ENCODE measurements around the gene CEND1.

DNA sequence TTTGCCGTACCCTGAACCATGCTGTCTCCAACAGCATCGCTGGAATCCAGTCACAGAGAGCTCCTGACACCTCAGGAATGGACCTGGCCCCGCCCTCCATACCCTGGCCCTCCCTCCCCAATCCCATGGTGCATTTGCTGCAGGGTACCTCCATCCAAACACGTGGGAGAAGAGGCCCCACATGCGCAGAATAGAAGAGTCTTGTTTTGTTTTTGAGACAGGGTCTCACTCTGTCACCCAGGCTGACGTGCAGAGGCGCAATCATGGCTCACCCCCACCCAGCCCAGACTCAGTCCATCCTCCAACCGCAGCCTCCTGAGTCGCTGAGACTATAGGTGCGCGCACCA is 26.5 kb upstream of the CEND1 start:
- TF ChIP-seq, protein P1, sequence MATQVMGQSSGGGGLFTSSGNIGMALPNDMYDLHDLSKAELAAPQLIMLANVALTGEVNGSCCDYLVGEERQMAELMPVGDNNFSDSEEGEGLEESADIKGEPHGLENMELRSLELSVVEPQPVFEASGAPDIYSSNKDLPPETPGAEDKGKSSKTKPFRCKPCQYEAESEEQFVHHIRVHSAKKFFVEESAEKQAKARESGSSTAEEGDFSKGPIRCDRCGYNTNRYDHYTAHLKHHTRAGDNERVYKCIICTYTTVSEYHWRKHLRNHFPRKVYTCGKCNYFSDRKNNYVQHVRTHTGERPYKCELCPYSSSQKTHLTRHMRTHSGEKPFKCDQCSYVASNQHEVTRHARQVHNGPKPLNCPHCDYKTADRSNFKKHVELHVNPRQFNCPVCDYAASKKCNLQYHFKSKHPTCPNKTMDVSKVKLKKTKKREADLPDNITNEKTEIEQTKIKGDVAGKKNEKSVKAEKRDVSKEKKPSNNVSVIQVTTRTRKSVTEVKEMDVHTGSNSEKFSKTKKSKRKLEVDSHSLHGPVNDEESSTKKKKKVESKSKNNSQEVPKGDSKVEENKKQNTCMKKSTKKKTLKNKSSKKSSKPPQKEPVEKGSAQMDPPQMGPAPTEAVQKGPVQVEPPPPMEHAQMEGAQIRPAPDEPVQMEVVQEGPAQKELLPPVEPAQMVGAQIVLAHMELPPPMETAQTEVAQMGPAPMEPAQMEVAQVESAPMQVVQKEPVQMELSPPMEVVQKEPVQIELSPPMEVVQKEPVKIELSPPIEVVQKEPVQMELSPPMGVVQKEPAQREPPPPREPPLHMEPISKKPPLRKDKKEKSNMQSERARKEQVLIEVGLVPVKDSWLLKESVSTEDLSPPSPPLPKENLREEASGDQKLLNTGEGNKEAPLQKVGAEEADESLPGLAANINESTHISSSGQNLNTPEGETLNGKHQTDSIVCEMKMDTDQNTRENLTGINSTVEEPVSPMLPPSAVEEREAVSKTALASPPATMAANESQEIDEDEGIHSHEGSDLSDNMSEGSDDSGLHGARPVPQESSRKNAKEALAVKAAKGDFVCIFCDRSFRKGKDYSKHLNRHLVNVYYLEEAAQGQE (IDR thresholded peaks at IDR 0.05; ENCODE audit: insufficient read depth in 1 of 2, low read depth in 2 of 2, low read length in 2 of 2): no peak
- TF ChIP-seq POLR2AphosphoS5 (IDR thresholded peaks at IDR 0.05; ENCODE audit: low read depth, low read length) (no peak), SIN3A (IDR thresholded peaks at IDR 0.05; ENCODE audit: borderline replicate concordance, insufficient read depth, low read length) (no peak)

All from PFSK-1 (cell line).